DND-41 (cell line): Measurements from ENCODE around the gene PLEKHG5.

ENCODE experiments used
- EZH2 ChIP-seq: IDR thresholded peaks from 3 replicates; pipeline ENCODE4 v1.6.1; 2012; ENCODE audit warnings: borderline replicate concordance, low read depth, mild to moderate bottlenecking, moderate library complexity, low read length, inconsistent platforms; ENCODE audit not compliant: severe bottlenecking
- TF ChIP-seq, protein P1 (sequence below): IDR thresholded peaks from 2 replicates; pipeline ENCODE4 v1.5.1; 2012; ENCODE audit warnings: borderline replicate concordance, low read length, moderate library complexity, mild to moderate bottlenecking; ENCODE audit not compliant: poor library complexity, severe bottlenecking; ENCODE audit errors: extremely low read depth

DNA sequence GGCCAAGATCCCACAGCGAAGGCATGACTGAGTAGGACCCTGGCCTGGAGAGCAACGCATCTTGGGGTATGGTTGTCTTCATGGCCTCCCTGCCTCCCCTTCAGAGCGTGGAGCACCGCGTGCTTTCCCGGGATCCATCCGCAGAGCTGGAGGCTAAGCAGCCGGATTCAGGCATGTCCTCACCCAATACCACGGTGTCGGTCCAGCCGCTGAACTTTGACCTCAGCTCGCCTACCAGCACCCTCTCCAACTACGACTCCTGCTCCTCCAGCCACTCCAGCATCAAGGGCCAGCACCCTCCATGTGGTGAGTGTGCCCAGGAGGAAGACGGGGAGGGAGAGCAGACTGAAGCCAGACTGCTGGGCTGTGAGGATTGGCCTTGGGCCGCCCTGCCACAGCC lies 47.1 kb downstream of the PLEKHG5 start:
- no peak for TF ChIP-seq EZH2
- TF ChIP-seq, protein P1, sequence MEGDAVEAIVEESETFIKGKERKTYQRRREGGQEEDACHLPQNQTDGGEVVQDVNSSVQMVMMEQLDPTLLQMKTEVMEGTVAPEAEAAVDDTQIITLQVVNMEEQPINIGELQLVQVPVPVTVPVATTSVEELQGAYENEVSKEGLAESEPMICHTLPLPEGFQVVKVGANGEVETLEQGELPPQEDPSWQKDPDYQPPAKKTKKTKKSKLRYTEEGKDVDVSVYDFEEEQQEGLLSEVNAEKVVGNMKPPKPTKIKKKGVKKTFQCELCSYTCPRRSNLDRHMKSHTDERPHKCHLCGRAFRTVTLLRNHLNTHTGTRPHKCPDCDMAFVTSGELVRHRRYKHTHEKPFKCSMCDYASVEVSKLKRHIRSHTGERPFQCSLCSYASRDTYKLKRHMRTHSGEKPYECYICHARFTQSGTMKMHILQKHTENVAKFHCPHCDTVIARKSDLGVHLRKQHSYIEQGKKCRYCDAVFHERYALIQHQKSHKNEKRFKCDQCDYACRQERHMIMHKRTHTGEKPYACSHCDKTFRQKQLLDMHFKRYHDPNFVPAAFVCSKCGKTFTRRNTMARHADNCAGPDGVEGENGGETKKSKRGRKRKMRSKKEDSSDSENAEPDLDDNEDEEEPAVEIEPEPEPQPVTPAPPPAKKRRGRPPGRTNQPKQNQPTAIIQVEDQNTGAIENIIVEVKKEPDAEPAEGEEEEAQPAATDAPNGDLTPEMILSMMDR = no peak
